DMS 273 (cell line): ENCODE results near the gene GRAPL.
"Not testable (repeated sequence)": the region's sequence is repeated elsewhere in the genome, so short reads cannot be mapped to it uniquely, and the experiment has no call there.

ENCODE experiments used
- DNase-seq: peaks from one replicate; lab custom pipeline; 2025; ENCODE audit not compliant: unreplicated experiment; lab: John Stamatoyannopoulos, UW

The GRAPL gene

DNA sequence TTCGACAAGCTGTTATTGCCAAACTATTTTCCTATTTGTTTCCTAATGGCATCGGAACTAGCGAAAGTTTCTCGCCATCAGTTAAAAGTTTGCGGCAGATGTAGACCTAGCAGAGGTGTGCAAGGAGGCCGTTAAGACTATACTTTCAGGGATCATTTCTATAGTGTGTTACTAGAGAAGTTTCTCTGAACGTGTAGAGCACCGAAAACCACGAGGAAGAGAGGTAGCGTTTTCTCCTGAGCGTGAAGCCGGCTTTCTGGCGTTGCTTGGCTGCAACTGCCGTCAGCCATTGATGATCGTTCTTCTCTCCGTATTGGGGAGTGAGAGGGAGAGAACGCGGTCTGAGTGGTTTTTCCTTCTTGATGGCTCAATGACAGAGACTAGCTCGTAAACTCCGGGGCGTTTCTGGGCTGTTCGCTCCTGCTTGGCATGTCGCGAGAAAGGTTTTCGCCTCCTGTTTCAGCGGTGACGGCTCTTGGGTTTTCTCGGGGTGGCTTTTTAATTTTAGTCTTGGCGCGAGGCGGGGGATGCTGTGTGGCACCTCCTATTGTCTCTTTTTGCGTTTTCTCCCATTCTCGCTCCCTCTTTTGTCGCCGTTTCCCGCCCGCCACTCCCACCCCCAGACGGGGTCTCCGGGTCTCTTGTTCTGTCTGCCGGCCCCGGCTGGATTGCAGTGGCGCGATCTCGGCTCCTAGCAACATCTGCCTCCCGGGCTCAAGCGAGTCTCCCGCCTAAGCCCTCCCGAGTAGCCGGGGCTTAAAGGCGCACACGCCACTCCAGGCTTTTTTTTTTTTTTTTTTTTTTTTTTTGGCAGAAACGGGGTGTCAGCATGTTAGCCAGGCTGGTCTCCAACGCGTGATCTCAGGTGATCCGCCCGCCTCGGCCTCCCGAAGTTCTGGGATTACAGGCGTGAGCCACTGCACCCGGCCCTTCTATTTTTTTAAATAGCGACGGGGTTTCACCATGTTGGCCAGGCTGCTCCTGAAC is 60.8 kb downstream of the GRAPL start:
- DNase-seq = not testable (repeated sequence)

DNA sequence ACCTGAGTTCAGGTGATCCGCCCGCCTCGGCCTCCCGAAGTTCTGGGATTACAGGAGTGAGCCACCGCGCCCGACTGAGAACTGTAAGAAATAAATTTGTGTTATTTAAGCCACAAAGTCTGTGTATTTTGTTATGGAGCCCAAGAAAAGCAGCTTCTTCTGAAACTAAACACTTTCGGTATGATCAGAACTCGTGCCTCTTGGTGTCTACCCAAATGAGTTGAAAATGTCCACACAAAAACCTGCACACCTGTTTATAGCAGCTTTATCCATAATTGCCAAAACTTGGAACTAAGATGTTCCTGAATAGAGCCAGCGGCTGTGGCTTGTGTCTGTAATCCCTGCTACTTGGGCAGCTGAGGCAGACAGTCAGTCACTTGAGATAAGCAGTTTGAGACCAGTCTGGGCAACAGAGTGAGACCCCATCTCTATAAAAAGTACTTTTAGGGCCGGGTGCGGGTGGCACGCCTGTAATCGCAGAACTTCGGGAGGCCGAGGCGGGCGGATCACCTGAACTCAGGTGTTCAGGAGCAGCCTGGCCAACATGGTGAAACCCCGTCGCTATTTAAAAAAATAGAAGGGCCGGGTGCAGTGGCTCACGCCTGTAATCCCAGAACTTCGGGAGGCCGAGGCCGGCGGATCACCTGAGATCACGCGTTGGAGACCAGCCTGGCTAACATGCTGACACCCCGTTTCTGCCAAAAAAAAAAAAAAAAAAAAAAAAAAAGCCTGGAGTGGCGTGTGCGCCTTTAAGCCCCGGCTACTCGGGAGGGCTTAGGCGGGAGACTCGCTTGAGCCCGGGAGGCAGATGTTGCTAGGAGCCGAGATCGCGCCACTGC is 61.7 kb downstream of the GRAPL start:
- not testable (repeated sequence) for DNase-seq

DNA sequence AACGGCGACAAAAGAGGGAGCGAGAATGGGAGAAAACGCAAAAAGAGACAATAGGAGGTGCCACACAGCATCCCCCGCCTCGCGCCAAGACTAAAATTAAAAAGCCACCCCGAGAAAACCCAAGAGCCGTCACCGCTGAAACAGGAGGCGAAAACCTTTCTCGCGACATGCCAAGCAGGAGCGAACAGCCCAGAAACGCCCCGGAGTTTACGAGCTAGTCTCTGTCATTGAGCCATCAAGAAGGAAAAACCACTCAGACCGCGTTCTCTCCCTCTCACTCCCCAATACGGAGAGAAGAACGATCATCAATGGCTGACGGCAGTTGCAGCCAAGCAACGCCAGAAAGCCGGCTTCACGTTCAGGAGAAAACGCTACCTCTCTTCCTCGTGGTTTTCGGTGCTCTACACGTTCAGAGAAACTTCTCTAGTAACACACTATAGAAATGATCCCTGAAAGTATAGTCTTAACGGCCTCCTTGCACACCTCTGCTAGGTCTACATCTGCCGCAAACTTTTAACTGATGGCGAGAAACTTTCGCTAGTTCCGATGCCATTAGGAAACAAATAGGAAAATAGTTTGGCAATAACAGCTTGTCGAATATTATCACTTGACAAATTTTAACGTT is 62.5 kb downstream of the GRAPL start:
- DNase-seq = not testable (repeated sequence)

- not testable (repeated sequence) for DNase-seq
Observed at GRCh38 chr17:19196382-19197204, 69.2 kb downstream of the GRAPL start.

- not testable (repeated sequence) for DNase-seq
Observed at GRCh38 chr17:19202448-19202847, 75.1 kb downstream of the GRAPL start.

GRCh38 chr17:19203429-19203828 is 76.0 kb downstream of the GRAPL start:
- DNase-seq = not testable (repeated sequence)
